T-helper 2 cell treated with Interferon-gamma antibody and Interleukin-4, amounts not matched to agents 100 ng/mL and 5 ng/mL, for 36 hours (primary cell): ENCODE results near the gene NMNAT3. TPM values are rescaled to one million over a fixed set of nuclear protein-coding genes. Genes with fewer than 3 reads are reported as not detected.
"Not testable (repeated sequence)": the region's sequence is repeated elsewhere in the genome, so short reads cannot be mapped to it uniquely, and the experiment has no call there.

Experiments
- intact Hi-C: fragments of 100-400 bp; cut with micrococcal nuclease; formaldehyde crosslinking; loops from one replicate; pipeline ENCODE4 v1.15.1; 2023
- total RNA-seq: library from RNA; stranded (reverse); gene quantifications from 2 replicates; pipeline ENCODE4 v1.2.3, GENCODE V29; 2022

The NMNAT3 gene
- total RNA-seq, 1 donor from 2014 or later: 0.80 TPM

DNA sequence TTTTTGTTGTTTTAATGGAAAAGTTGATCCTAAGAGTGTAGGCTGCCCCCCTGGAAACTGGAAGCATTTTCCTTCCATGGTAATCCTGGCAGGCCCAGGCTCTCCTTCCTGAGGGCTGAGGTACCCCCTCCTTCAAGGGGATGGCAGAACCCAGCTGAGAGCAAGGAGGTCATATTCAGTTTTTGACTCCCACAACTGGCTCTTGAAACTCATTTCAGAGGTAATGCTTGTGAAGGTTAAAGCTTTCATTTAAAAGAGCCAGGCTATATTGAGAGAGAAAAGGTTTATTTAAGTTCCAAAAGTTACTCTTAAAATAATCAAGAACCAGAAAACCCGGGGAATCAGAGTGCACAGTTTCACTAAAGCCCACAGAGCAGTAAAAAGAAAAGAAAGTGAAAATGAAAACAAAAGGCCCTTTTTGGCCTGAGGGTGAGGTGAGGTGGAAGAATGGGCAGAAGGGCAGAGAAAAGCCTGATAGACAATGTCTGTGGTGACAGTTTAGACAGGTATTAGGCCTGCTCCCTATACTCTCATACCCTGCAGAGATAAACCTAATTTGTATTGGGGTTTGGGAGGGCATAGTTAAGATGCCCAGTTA, 91.3 kb downstream of the NMNAT3 start:
- intact Hi-C loops: no loop called here

DNA sequence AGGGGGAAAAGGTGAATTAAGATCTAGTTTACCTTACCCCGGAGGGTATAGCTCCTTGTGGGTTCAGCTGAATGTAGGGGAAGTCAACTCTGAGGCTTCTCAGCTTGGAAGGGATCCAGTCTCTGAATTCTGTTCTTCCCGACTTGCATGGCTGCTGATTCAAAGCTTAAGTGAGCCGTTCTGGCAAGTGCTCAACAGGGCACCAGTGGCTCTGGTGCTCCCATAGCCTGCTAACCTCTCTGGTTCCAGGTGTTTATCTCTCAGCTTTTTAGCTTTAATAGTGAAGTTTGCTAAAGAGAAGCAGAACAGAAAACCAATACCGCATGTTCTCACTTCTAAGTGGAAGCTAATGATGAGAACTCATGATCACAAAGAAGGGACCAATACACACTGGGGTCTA, 92.0 kb downstream of the NMNAT3 start:
- intact Hi-C loops: no loop called here

DNA sequence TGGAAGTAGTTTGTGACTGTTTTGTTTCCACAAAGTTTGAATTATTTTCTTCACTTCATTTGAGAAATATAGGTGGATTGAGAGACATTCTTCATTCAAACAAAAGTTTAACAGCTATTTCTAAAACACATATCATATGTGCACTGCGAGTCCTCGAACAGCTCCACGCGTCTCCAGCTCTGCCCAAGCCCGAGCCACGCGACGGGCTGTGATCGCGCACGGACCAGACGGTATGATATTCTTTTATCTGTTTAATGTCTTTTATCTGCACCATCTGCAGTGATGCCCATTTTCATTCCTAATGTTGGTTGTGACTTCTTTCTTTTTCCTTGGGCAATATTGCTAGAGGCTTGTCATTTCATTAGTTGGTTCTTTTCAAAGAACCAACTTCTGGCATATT, 94.1 kb downstream of the NMNAT3 start:
- intact Hi-C loops: not testable (repeated sequence)

DNA sequence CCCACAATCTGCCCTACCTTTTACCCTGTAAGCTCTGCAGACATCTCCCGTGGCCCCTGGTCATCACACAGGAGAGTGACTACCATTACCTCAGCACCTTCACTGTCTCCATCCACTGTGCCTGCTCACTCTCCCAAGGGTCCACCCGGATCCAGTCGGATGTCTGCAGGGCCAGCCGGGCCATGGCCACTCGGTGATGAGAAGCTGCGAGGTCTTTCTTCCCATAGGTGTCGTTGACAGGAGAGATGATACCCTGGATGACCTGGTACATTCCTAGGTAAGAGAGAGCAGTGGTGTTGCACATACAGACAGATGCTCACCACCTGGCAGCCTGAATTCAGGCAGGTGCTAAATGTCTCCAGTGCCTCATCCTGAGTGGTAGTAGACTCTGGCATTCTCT, 99.0 kb downstream of the NMNAT3 start:
- intact Hi-C loops: no loop called here

DNA sequence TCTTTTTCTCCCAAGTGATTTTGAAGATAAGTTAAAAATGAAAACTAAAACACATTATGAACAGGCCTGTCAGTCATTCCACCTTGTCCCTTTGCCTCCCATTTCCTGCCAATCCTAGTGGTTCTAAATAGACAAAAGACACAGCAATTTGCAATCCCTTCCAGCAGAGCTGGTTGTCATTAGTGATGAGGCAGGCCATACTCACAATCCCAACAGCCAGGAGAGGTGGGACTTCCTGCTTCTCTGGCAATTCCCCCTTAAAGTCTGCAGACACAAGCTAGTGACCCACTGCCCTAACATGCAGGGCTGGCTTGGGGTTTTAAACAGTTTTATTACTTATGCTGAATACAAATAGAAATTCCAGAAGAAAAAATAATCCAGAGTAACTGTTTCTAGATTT, 99.9 kb downstream of the NMNAT3 start:
- intact Hi-C loops: no loop called here

DNA sequence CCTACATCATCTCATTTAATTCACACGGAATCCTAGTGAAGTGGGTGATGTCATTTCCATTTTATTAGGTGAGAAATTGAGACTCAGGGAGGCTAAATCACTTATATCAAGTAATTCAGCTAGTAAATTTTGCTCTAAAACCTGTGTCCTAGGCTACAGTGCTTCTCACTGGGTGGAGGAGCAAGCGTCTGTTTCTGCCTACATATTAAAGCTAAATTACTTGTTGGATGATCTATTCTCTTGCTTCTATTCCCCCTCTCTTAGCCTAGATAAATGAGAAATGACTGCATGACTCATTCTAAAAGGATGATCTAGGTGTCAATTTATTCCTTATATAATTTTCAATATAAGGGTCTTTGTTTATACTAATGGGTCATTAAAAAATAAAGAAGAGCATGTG, 100.4 kb downstream of the NMNAT3 start:
- intact Hi-C loops: no loop called here

DNA sequence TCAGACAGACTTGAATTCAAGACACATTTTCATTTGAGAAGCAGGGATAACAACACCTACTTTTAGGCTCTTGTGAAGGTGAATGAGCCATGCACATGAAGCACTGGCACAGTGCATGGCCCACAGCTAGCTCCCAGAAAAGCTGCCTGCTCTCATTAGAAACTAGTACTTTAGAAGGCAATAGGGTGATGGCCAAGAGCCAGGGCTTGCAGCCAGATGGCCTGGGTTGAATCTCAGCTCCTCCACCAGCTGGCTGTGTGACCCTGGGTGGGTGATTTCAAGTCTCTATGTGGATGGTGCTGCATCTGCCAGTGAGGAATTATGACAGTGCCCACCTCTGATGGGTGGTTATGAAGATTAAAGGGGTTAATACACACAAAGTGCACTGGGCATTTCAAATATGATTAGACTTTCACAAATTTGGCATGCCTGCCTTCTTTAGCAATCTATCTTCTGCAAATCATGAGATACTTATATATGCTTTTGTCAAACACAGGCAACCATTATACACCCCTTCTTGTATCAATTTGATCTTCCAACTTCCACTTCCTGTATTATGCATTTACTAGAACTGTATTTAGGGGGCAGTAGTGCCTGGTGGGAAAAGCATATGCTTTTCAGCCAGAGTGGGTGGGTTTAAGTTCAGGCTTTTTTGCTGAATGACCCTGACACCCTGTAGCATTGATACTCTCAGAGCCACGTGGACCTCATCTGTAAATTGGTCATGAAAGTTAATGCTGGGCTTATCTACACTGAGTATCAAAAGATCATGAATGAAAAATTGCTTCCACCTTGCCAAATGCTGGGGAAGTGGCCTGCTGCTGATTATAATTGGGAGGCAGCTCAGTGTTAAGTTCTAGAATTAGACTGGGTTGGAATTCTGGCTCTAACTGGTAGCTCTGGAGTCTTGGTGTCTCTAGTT, 103.5 kb downstream of the NMNAT3 start:
- intact Hi-C loops: no loop called here

DNA sequence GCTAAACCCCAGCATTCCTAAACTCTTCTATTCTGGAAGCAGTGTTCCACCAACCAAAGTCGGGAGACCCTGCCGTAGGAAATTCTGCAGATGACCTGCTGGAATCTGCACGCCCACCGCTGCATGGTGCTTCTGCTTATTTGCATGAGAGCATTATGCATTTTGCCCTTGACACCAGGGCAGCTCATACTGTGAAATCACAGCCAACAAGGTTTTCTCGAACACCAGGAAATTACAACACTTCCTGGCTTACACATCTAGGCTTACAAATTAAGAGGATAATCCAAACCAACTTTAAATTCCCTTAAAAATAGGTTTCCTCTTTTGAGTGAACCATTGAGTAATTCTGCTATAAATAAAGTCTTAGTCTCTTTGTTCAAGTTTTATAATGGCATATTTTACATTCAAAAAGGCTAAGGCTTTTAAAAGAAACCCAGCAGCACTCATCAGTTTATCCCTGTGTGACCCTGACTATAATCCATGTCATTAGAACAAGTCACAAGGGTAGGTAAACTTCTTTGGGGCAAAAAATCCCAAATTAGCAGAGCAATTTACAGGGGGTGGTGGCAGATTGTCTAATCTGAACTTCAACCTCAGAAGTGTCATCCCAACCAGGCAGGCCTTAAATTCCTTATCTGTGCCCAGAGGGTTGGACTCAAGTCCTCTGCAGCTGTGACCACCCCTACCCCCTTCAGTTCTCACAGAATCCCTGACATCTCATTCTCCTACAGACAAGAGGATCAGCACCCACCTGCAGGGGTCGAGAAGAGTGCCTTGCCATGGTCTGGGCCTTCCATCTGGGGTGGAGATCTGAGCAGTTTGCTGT, 104.7 kb downstream of the NMNAT3 start:
- intact Hi-C loops: no loop called here

DNA sequence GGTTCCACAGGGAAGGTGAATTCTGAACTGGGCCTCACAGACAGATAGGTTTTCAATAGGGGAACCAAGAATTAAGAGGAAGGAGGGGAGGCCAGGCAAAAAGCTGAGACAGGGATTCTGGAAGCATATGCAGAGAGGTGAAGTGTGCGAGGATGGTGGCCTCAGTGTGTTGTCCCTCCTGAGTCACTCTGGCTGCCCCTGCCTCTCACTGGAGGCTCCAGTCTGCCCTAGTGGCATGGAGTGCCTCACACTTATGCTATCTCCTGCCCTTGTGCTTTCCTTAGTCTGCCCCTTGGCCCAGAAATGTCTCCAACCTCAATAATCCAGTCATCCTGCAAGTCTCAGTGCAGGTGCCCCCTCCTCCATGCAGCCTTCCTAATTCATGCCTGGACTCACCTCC, 106.1 kb downstream of the NMNAT3 start:
- intact Hi-C loops: no loop called here

DNA sequence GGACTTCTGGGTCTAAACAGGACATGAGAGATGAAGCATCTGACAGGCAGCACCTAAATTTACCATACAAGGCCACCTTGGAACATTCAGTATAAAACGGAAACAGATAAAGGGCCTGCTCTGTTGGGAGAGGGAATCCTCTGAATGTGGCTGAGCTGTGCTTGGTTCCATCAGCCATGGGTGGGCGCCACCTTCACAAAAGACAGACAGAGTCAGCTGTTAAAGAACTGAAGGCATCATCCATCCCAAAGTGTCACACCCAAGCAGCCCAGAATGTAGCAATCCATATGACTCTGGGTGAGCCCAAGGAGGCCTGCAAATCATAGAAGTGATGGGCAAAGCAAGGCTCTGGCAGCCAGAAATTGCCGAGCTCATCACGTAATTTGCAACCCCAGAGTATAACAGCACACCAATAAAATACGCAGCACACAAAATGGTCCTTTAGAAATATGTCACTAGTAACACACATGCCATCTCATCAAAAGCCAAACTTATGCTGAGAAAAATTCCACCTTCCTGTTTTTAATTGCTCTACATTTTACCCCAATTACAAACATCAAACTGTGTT, 113.4 kb downstream of the NMNAT3 start:
- intact Hi-C loops: no loop called here

DNA sequence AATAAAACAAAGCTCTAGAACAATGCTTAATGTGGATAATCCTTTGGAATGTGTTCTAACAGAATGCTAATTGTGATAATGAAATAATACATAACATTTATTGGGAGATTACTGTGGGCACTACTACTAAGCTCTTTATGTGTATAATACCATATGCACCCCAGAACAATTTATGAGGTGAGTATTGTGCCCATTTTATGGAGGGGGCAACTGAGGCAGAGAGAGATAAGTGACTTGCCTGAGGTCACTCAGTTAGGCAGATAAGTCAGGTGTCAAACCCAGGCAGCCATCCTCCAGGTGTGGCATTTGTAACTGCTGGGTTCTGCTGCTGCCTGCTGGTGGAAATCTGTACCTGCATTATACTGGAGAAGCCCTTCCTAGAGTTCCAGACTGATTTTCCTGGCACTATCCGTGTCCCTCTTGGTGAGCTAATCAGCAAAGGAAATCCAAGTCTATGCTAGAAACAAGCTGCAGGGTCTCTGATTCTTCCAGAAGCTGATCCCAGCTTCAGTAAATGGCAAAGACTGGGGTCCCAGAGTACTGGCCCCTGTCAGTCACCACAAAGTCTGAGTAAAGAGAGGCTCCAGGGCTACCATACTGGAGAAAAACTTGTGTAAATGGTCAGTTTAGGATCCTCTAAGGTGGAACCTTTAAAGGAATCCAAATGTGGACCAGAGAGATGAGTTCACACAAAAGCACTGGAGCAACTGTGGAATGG, 115.7 kb downstream of the NMNAT3 start:
- intact Hi-C loops: no loop called here

DNA sequence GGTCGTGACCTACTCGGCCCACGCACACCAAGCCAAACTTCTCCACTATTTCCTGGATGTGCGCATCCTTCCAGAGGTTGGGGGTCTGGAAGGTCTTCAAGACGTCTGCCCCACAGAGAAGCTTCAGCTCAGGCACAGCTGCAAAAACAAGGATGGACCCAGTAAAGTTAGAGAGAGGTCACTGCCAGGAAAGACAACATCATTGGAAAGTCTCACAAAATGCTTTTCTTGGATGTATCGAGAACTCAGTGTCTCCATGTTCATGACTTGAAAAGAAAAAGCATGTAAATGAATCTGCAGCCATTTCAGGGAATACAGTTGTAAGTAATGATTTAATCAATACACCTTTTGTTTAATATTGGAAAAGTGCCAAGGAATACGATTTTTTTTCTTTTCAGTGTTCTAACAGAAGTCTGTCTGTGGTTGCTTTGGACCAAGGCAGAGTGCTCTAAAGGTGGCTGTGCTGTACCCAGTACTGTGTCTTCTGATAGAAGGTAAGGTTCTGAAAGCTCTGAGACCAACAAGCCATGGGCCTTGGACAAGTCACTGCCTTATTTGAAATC, 116.4 kb downstream of the NMNAT3 start:
- intact Hi-C loops: no loop called here

DNA sequence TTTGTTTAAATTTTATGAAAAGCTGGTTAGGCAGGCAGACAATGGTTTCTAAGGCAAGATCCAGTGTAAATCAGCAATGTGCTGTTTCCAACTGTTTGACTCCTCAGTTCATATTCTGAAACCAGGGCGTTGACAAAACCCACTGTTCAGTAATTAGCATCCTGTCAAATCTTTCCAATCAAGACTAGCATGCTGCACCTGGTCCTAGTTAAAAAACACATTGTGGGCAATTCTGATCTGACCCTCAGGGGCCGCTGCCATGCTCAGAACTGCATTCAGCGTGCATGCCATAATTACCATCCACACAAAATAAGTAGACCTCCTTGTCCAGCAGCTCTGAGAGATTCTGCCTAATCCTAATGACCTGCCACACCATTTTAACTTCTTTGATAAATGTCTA, 117.4 kb downstream of the NMNAT3 start:
- intact Hi-C loops: no loop called here

DNA sequence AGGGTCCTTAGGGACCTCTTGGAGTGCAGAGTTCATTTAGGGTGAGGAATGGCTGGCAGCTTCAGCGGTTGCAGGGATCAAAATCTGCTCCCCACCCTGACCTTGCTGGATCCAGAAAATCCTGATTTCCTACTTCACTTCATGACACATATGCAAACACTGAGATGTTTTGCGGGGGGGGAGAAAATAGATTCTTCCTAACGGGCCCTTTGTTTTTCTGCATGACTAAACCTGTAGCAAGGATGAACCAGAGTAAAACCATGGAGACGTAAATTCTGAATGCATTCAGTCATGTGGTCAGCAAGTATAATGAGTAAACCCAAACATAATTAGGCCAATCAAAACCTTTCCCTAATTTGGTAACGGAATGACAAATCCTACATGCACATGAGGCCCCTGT, 118.2 kb downstream of the NMNAT3 start:
- intact Hi-C loops: no loop called here

DNA sequence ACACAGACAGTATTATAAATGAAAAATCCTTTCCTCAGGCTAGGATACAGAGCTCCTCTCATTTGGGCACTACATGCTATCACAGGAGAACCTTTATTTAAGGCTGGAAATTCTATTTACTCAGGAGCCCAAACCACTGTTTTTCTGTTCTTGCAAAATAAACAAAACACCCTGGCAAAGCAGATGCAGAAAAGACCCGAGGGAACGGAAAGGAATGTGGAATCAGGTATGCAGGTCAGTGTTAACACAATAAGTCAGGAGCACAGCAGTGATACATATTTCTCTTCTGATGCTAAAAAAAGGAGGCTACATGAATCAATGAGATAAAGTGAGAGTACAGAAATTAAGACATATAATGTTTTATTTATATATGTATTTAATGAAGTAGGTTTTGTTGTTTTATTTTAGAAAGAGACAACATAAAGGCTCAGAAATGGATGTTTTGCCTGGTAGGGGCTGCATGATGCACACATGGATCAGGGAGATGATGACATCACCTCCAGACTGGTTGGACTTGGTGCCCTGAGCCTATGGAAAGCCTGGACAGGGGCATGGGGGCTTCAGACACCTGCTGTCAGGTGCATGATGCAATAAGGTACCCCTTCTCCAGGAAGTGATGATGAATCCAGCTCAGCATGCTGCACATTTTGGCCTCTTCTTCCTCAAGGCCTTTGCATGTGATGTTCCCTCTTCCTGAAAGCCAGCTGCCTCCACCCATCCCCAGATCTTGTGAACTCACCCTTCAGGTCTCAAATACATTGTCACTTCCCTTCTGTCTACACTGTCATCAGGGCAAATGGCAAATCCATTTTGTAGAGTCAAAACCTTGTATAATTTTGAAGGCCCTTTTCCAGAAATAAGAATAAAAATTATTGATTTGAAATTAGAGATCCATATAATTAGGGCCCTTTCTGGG, 119.2 kb downstream of the NMNAT3 start:
- intact Hi-C loops: no loop called here

DNA sequence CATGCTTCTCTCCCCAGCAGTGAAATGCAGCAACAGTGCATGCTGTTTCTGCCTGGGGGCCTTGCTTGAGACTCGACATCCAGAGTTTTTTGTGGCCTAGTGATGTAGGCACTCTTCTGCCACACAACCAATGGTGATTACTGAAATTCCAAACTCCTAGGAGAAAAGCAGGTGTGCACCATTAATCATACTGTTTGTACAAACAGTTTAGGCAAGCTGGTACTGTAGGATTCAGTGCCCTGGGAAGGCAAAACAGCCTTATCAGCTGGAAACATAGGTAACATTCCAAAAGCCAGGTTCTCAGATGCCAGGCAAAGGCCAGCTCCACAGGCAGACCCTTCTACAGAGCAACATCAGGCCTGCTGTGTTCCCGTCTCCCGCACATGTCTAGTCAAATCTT, 120.7 kb downstream of the NMNAT3 start:
- intact Hi-C loops: no loop called here

DNA sequence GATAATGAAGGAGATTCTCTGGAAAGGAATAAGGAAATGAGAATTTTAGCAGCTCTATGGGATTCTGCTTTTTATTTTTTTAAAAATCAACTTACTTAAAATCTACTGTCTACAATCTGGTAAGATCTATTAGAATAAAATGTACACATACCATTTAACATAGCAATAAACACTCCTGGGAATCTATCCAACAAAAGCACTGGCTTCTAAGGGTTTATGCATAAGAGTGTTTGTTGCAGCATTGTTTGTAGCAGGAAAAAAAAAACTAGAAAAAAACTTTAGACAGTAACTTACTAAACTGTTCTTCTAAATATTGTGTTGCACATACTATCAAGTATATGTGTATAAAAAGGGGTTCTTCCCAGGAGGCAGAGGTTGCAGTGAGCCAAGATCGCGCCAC, 122.5 kb downstream of the NMNAT3 start:
- intact Hi-C loops: no loop called here

DNA sequence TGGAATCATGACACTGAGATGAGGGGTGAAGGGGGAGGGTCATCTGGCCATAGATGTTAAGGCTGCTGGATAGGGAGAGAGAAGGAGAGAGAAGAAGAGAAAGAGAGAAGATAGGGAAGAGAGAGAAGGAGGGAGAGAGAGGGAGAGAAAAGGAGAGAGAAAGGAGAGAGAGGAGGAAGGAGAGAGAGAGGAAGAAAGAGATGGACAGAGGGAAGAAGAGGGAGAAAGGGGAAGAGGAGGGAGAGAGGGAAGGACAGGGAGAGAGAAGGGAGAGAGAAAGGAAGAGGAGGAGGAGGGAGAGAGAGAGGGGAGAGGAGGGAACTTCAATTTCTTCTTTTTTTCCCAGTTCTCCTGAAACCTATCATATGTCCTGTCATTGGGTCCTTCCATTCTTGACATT, 123.1 kb downstream of the NMNAT3 start:
- intact Hi-C loops: no loop called here

DNA sequence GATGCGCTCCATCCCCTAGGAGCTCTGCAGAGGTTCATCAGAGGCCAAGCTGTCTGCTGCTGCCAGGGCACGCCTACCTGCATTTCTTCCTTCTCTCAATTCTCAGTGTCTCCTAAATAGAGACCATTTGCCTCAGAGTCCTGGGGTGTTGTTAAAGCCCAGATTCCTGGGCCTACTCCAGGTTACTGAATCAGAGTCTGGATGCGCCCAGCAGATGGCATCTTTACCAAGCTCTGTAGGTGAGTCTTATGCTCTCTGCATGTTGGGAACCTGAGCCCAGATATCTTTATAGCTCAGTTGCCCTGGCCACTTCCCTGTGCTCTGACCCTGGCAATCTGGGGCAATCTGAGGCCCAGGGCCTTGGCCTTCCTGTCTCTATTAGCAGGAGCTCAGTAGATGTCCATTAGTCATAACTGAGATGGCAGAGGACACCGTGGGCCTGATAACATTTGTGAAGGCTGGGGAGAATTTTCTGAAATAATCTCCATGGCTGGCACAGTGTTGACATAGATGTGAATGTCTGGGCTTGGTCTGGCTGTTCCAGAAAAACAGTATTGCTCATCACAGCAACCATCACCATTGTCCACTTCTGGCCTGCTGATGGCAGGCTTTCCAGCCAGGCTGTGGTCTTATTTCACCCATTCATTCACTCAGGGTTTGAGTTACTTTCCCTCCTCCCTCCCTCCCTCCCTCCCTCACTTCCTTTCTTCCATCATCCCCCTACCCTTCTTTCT, 125.0 kb downstream of the NMNAT3 start:
- intact Hi-C loops: no loop called here
